Spleen (tissue), 11 donors: ENCODE measurements around the gene GPR180. TPM values are rescaled to one million over a fixed set of nuclear protein-coding genes. Genes with fewer than 3 reads are reported as not detected.

ENCODE experiments used
- DNase-seq: peaks from one replicate; pipeline ENCODE4 v3.0.0-alpha.2; 2020
- H3K27ac ChIP-seq, 8 donors: fragments of 200-600 bp; sonication (generic) in 7 of 8; 1 replicate in 4 of 8; 2 replicates in 4 of 8; pipeline versions ENCODE4 v1.5.0 to v1.8.0; 2016 to 2021; ENCODE audit warnings: inconsistent platforms in 4 of 8, mild to moderate bottlenecking in 4 of 8, moderate library complexity in 1 of 8
- H3K27me3 ChIP-seq, 7 donors: fragments of 200-600 bp; sonication (generic) in 6 of 7; replicated peaks in 1 of 7; 1 replicate in 4 of 7; 2 replicates in 3 of 7; pipeline versions ENCODE4 v1.5.0 to v1.8.0; 2016 to 2021; ENCODE audit warnings: inconsistent platforms in 3 of 7, mild to moderate bottlenecking in 1 of 7
- H3K36me3 ChIP-seq, 6 donors: fragments of 200-600 bp; sonication (generic) in 5 of 6; 1 replicate in 4 of 6; 2 replicates in 2 of 6; pipeline versions ENCODE4 v1.5.0 to v1.8.0; 2016 to 2021; ENCODE audit warnings: inconsistent platforms in 2 of 6
- H3K4me1 ChIP-seq, 6 donors: fragments of 200-600 bp; sonication (generic) in 5 of 6; 1 replicate in 3 of 6; 2 replicates in 3 of 6; pipeline versions ENCODE4 v1.5.0 to v1.8.0; 2016 to 2021; ENCODE audit warnings: inconsistent platforms in 3 of 6
- H3K4me3 ChIP-seq, 8 donors: fragments of 200-600 bp; sonication (generic) in 7 of 8; 1 replicate in 4 of 8; 2 replicates in 4 of 8; pipeline versions ENCODE4 v1.5.0 to v1.8.0; 2016 to 2021; ENCODE audit warnings: inconsistent platforms in 4 of 8, mild to moderate bottlenecking in 4 of 8, moderate library complexity in 2 of 8
- H3K9me3 ChIP-seq, 8 donors: fragments of 200-600 bp; sonication (generic) in 7 of 8; 1 replicate in 4 of 8; 2 replicates in 4 of 8; pipeline versions ENCODE4 v1.5.0 to v1.8.0; 2016 to 2021; ENCODE audit warnings: inconsistent platforms in 4 of 8
- POLR2A ChIP-seq, 3 donors: fragments of 450-650 bp; IDR thresholded peaks; one replicate each; pipeline ENCODE4 v1.5.1; 2017; ENCODE audit warnings: antibody characterized with exemption in 3 of 3, mild to moderate bottlenecking in 1 of 3
- POLR2AphosphoS5 ChIP-seq, 3 donors: sonication (generic); formaldehyde crosslinking; IDR thresholded peaks; one replicate each; pipeline ENCODE4 v1.5.1; 2017; ENCODE audit warnings: antibody characterized with exemption in 3 of 3
- WGBS, 5 donors: extraction: QIAGEN DNeasy Blood & Tissue Kit in 3 of 5; methylation state at CpG; one replicate each; pipeline versions ENCODE4 v1.1.5 to v1.1.7; 2013 to 2018; 5-methylcytosine and 5-hydroxymethylcytosine counted together
- intact Hi-C: fragments of 100-400 bp; cut with DNase I; formaldehyde crosslinking; loops from one replicate; pipeline ENCODE4 v1.15.0; 2023; ENCODE audit warnings: low total_unique reads
- polyA plus RNA-seq, 3 donors: library from polyadenylated mRNA; stranded (reverse); fragments of 200-250 nt; gene quantifications; one replicate each; pipeline ENCODE4 v1.2.1, GENCODE V29; 2013
- total RNA-seq, 7 donors: library from RNA; depleted of rRNA in 3 of 7; stranded (reverse); fragments of >200 nt in 3 of 7; fragmentation: NEBNext Ultra II Directional in 4 of 7; extraction: Animal tissue kit (Norgen Biotek cat#: 25700) in 4 of 7; gene quantifications; one replicate each; pipeline versions ENCODE4 v1.1.0 to v1.2.1, GENCODE V29; 2016 to 2021
- TF ChIP-seq, protein P1 (sequence below), 11 experiments: fragments of 200-600 bp in 7 of 11; fragments of 450-650 bp in 4 of 11; sonication (generic) in 4 of 11; IDR thresholded peaks in 8 of 11; conservative IDR thresholded peaks in 3 of 11; 1 replicate in 7 of 11; 2 replicates in 4 of 11; pipeline versions ENCODE4 v1.4.0 to v1.8.0; 2016 to 2021; ENCODE audit warnings: antibody characterized with exemption in 11 of 11, inconsistent platforms in 4 of 11, mild to moderate bottlenecking in 1 of 11
- donor health status: healthy with polysubstance abuse.
- donor health status: DM: no; HTN: no; CAD: no; lungs with moderate emphysema.
- donor health status: DM: no; HTN: no; CAD: no.
- donor health status: Bipolar disorder and iron deficiency.
- donor health status: healthy.
- donor health status: DM: no; HTN: no; CAD: no.
- donor health status: DM: yes; HTN: yes; CAD: no.

The GPR180 gene
- total and polyA plus RNA-seq, 10 donors: 1.2 to 8.6 (median 4.2) TPM

DNA sequence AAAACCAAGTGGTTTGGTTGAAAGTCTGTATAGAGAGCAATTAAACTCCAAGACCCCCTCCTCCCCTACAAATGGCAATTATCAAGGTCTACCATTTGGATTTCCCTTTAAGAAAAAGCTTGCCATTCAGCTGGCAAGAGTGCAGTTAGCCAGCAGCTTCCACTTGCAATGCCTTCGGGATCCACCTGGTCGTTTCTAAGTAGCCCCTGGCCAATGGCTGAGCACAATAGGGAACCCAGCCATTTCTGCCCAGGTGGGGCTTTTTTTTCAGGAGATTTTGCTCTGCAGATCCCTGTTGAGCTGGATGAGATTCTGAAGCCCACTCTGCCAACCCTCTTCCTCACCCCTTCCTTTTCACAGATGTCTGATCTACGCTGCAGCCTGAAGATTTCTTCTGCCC is 32.0 kb upstream of the GPR180 start:
- no peaks in the 10 kb centered on the region for H3K4me1 ChIP-seq
- no peak overlapping the region for H3K27ac ChIP-seq
- 89 to 96% (median 95%) methylated on average over 3 of the region's 3 CpGs for whole genome bisulfite sequencing, 5 donors
- H3K36me3 ChIP-seq: peaks cover 0 to 66% (median 43%) of the 10 kb centered on the region in 6 donors
- TF ChIP-seq POLR2AphosphoS5 (IDR thresholded peaks at IDR 0.05): no peak
- no peak for TF ChIP-seq POLR2A (IDR thresholded peaks at IDR 0.05)
- TF ChIP-seq, protein P1, sequence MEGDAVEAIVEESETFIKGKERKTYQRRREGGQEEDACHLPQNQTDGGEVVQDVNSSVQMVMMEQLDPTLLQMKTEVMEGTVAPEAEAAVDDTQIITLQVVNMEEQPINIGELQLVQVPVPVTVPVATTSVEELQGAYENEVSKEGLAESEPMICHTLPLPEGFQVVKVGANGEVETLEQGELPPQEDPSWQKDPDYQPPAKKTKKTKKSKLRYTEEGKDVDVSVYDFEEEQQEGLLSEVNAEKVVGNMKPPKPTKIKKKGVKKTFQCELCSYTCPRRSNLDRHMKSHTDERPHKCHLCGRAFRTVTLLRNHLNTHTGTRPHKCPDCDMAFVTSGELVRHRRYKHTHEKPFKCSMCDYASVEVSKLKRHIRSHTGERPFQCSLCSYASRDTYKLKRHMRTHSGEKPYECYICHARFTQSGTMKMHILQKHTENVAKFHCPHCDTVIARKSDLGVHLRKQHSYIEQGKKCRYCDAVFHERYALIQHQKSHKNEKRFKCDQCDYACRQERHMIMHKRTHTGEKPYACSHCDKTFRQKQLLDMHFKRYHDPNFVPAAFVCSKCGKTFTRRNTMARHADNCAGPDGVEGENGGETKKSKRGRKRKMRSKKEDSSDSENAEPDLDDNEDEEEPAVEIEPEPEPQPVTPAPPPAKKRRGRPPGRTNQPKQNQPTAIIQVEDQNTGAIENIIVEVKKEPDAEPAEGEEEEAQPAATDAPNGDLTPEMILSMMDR (IDR thresholded peaks at IDR 0.05 in 8 of 11, conservative IDR thresholded peaks at IDR 0.05 in 3 of 11): no peak
- intact Hi-C loops: no loop called here
- no peaks in the 10 kb centered on the region for H3K27me3 ChIP-seq
- DNase-seq: no peak
- no peaks in the 10 kb centered on the region for H3K9me3 ChIP-seq
- no peak overlapping the region for H3K4me3 ChIP-seq

DNA sequence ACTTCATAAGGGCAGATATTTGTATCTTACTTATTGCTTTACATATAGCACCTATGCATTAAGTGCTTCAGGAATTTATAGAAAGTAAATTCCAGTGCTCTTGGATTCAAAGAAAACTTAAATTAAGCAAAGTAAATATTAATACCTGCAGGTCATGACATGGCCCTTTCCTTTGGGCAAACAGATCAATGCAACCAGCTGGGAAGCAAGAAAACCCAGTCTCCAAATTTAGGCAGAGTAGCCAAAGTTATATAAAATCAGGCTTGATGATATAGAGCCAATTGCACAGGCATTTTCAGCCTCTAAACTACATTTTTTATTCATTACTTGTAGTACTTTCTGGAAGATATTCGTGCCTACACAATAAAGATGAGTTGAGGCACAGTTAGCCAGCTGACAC is 22.6 kb upstream of the GPR180 start:
- no peak for TF ChIP-seq POLR2A (IDR thresholded peaks at IDR 0.05)
- TF ChIP-seq, protein P1 (IDR thresholded peaks at IDR 0.05 in 8 of 11, conservative IDR thresholded peaks at IDR 0.05 in 3 of 11): no peak
- TF ChIP-seq POLR2AphosphoS5 (IDR thresholded peaks at IDR 0.05): no peak
- no peak for DNase-seq
- Histone ChIP-seq H3K27ac (no peak overlapping the region), H3K4me1 (no peaks in the 10 kb centered on the region), H3K4me3 (no peak overlapping the region), H3K27me3 (no peaks in the 10 kb centered on the region), H3K36me3 (peaks cover 6 to 100% (median 87%) of the 10 kb centered on the region in 6 donors), H3K9me3 (no peaks in the 10 kb centered on the region)
- intact Hi-C loops: no loop called here
- 90 to 95% (median 92%) methylated on average over 1 of the region's 1 CpG for WGBS, 5 donors

DNA sequence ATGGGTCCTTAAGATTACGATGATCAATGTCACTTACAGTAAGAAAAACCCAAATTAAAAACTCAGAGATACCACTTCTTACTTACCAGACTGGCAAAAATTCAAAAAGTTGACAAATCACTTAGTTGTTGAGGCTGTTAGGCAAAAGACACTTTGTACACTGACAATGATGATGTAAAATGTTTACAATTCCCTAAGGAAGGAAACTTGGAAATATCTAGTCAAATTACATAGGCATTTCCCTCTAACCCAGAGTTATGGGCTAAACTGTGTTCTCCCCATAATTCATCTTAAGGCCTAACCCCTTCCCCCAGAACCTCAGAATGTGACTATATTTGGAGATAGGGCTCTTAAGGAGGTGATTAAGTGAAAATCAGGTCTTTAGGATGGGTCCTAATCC is 17.7 kb upstream of the GPR180 start:
- no peaks in the 10 kb centered on the region for H3K27me3 ChIP-seq
- peaks cover 0 to 5% (median 0%) of the 10 kb centered on the region in 6 donors for H3K4me1 ChIP-seq
- intact Hi-C loops: no loop called here
- 91 to 98% (median 98%) methylated on average over 1 of the region's 1 CpG for WGBS, 5 donors
- H3K36me3 ChIP-seq: peaks cover 3 to 90% (median 56%) of the 10 kb centered on the region in 6 donors
- no peaks in the 10 kb centered on the region for H3K9me3 ChIP-seq
- no peak overlapping the region for H3K27ac ChIP-seq
- H3K4me3 ChIP-seq: no peak overlapping the region
- no peak for DNase-seq
- TF ChIP-seq, protein P1 (IDR thresholded peaks at IDR 0.05 in 8 of 11, conservative IDR thresholded peaks at IDR 0.05 in 3 of 11): no peak
- TF ChIP-seq POLR2AphosphoS5 (IDR thresholded peaks at IDR 0.05): no peak
- TF ChIP-seq POLR2A (IDR thresholded peaks at IDR 0.05): no peak

DNA sequence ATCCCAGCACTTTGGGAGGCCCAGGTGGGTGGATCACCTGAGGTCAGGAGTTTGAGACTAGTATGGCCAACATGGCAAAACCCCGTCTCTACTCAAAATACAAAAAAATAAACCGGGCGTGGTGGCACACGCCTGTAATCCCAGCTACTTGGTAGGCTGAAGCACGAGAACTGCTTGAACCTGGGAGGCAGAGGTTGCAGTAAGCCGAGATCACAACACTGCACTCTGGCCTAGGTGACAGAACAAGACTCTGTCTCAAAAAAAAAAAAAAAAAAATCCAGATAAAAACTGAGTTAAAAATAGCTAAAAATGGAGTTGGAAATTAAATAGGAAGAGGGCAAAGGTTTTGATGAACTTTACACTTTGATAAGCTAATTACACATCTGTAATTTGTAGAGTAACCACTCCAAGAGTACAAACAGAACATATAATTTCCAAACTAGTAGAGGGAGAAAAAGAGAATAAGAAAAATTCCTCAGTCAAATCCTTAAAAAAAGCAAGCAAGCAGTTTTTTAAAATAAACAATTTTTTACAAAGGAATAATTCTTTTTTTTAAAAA is 16.0 kb upstream of the GPR180 start:
- Histone ChIP-seq H3K36me3 (peaks cover 3 to 88% (median 40%) of the 10 kb centered on the region in 6 donors), H3K9me3 (no peaks in the 10 kb centered on the region), H3K27ac (no peak overlapping the region), H3K27me3 (no peaks in the 10 kb centered on the region), H3K4me3 (no peak overlapping the region), H3K4me1 (peaks cover 0 to 8% (median 1%) of the 10 kb centered on the region in 6 donors)
- no peak for DNase-seq
- intact Hi-C loops: no loop called here
- WGBS, 5 donors: 95 to 97% (median 95%) methylated on average over 6 of the region's 6 CpGs
- TF ChIP-seq, protein P1 (IDR thresholded peaks at IDR 0.05 in 8 of 11, conservative IDR thresholded peaks at IDR 0.05 in 3 of 11): no peak
- TF ChIP-seq POLR2AphosphoS5 (IDR thresholded peaks at IDR 0.05) (no peak), POLR2A (IDR thresholded peaks at IDR 0.05) (no peak)
